ENCODE data around the gene EPN3.

DNA sequence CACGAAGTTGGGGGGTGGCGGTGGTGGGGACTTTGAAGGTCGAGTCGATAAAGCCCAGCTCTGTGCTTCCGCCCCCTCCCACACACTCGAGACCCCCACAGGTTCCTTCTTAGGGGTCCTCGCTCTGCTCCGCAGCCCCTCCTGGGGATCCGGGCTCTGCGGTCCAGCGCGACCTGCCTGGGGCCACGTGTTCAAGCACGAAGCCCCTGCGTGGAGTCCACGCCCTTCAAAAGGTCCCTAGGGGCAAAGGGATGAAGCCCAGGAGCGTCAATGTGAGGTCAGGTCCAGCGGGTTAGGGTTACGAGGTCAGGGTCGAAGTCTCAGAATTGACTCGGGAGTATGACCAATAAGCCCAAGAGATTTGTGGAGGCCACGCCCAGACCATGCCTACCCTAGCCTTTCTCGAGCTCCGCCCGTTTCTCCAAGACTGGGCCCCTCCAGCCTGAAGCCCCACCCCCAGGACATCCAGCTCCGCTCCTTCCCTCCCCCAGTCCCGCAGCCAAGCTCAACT is 27.2 kb downstream of the EPN3 start:
- TF ChIP-seq POLR2A (IDR thresholded peaks at IDR 0.05; ENCODE audit: low read depth, low read length) (no peak), TAF1 (IDR thresholded peaks at IDR 0.05; ENCODE audit: low read depth, low read length) (no peak), SPI1 (IDR thresholded peaks at IDR 0.05; ENCODE audit: low read depth, low read length) (no peak), POLR2AphosphoS5 (IDR thresholded peaks at IDR 0.05; ENCODE audit: low read depth, low read length) (no peak), POU2F2 (IDR thresholded peaks at IDR 0.05; ENCODE audit: low read depth, low read length) (no peak), PAX5 (IDR thresholded peaks at IDR 0.05; ENCODE audit: insufficient read depth, low read length, severe bottlenecking) (no peak)
